ENCODE measurements around the gene LCMT2.

The LCMT2 gene

GRCh38 chr15:43280996-43281395 is 49.4 kb downstream of the LCMT2 start:
- TF ChIP-seq CTCF (IDR thresholded peaks at IDR 0.05; ENCODE audit: low read depth, low read length, missing control alignments): no peak
- no peak overlapping the region for H3K4me3 ChIP-seq (ENCODE audit: low read depth, low read length)
- no peak for DNase-seq (ENCODE audit: low read depth)

- no peak for DNase-seq (ENCODE audit: low read depth)
- no peak for TF ChIP-seq CTCF (IDR thresholded peaks at IDR 0.05; ENCODE audit: low read depth, low read length, missing control alignments)
- H3K4me3 ChIP-seq (ENCODE audit: low read depth, low read length): no peak overlapping the region
Observed at GRCh38 chr15:43279496-43279895, 50.9 kb downstream of the LCMT2 start.

- no peak for TF ChIP-seq CTCF (IDR thresholded peaks at IDR 0.05; ENCODE audit: low read depth, low read length, missing control alignments)
- H3K4me3 ChIP-seq (ENCODE audit: low read depth, low read length): no peak overlapping the region
- no peak for DNase-seq (ENCODE audit: low read depth)
Observed at GRCh38 chr15:43278869-43279268, 51.5 kb downstream of the LCMT2 start.

GRCh38 chr15:43277901-43278300 is 52.5 kb downstream of the LCMT2 start:
- H3K4me3 ChIP-seq (ENCODE audit: low read depth, low read length): no peak overlapping the region
- TF ChIP-seq CTCF (IDR thresholded peaks at IDR 0.05; ENCODE audit: low read depth, low read length, missing control alignments): no peak
- DNase-seq (ENCODE audit: low read depth): no peak

- no peak overlapping the region for H3K4me3 ChIP-seq (ENCODE audit: low read depth, low read length)
- DNase-seq (ENCODE audit: low read depth): no peak
- no peak for TF ChIP-seq CTCF (IDR thresholded peaks at IDR 0.05; ENCODE audit: low read depth, low read length, missing control alignments)
Observed at GRCh38 chr15:43277231-43277823, 53.0 kb downstream of the LCMT2 start.

GRCh38 chr15:43276563-43277200 is 53.7 kb downstream of the LCMT2 start:
- no peak overlapping the region for H3K4me3 ChIP-seq (ENCODE audit: low read depth, low read length)
- no peak for TF ChIP-seq CTCF (IDR thresholded peaks at IDR 0.05; ENCODE audit: low read depth, low read length, missing control alignments)
- DNase-seq (ENCODE audit: low read depth): no peak

Data from GM12864 (cell line).